GM23338 (cell line): Measurements from ENCODE around the gene RBM8A.

Experiments
- CREB1 ChIP-seq: fragments of 250-450 bp; sonication (Bioruptor Pico); IDR thresholded peaks from 2 replicates; pipeline ENCODE4 v1.5.0; 2020; ENCODE audit warnings: low read depth, mild to moderate bottlenecking, moderate library complexity
- CTCF ChIP-seq, 2 experiments: fragments of 200-600 bp in 1 of 2; sonication (generic) in 1 of 2; conservative IDR thresholded peaks; 2 replicates each; pipeline versions ENCODE4 v1.5.1 to v1.6.1; 2016 to 2017; ENCODE audit warnings: antibody characterized with exemption in 2 of 2, low read depth in 2 of 2, mild to moderate bottlenecking in 2 of 2, moderate library complexity in 1 of 2
- ETS1 ChIP-seq: IDR thresholded peaks from 2 replicates; pipeline ENCODE4 v1.6.1; 2016; ENCODE audit warnings: antibody characterized with exemption
- EZH2 ChIP-seq: fragments of 200-600 bp; sonication (generic); IDR thresholded peaks from one replicate; pipeline ENCODE4 v1.8.0; 2017; ENCODE audit warnings: antibody characterized with exemption, mild to moderate bottlenecking, low read depth; ENCODE audit not compliant: unreplicated experiment
- EZH2phosphoT487 ChIP-seq: fragments of 200-600 bp; sonication (generic); IDR thresholded peaks from one replicate; pipeline ENCODE4 v1.8.1; 2018; ENCODE audit warnings: antibody characterized with exemption; ENCODE audit not compliant: unreplicated experiment
- JUNB ChIP-seq: IDR thresholded peaks from one replicate; pipeline ENCODE4 v1.6.1; 2016; ENCODE audit warnings: antibody characterized with exemption; ENCODE audit not compliant: unreplicated experiment
- NANOG ChIP-seq: IDR thresholded peaks from 2 replicates; pipeline ENCODE4 v1.6.1; 2016; ENCODE audit warnings: antibody characterized with exemption, borderline replicate concordance
- POLR2AphosphoS5 ChIP-seq: IDR thresholded peaks from 2 replicates; pipeline ENCODE4 v1.6.1; 2016; ENCODE audit warnings: antibody characterized with exemption, low read depth
- REST ChIP-seq: IDR thresholded peaks from one replicate; pipeline ENCODE4 v1.6.1; 2018; ENCODE audit warnings: antibody characterized with exemption; ENCODE audit not compliant: unreplicated experiment
- STAT1 ChIP-seq: IDR thresholded peaks from one replicate; pipeline ENCODE4 v1.6.1; 2016; ENCODE audit warnings: antibody characterized with exemption; ENCODE audit not compliant: unreplicated experiment
- ZNF114 ChIP-seq: fragments of 250-450 bp; sonication (Bioruptor Pico); IDR thresholded peaks from 2 replicates; pipeline ENCODE4 v1.5.0; 2020; ENCODE audit warnings: mild to moderate bottlenecking, moderate library complexity
- ZNF331 ChIP-seq: fragments of 250-450 bp; sonication (Bioruptor Pico); IDR thresholded peaks from 2 replicates; pipeline ENCODE4 v1.5.0; 2020; ENCODE audit warnings: low read depth, mild to moderate bottlenecking, moderate library complexity
- ZNF462 ChIP-seq: fragments of 250-450 bp; sonication (Bioruptor Pico); IDR thresholded peaks from 2 replicates; pipeline ENCODE4 v1.5.0; 2020; ENCODE audit warnings: mild to moderate bottlenecking, moderate library complexity

DNA sequence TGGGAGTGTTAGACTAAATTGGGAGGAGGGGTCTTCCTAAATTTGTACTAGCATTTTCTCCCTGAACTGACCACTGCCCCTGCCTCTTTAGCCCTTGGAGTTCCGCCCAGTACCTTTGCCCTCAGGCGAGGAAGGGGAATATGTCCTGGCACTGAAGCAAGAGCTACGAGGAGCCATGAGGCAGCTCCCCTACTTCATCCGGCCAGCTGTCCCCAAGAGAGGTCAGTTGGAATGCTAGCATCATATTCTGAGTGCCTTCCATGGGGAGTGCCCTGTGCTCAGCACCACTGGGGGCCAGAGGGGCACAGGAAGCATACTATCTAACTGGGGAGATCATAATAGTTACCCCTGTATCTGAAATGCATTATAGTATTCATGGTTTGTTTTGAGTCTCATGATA, 47.9 kb upstream of the RBM8A start:
- no peak for TF ChIP-seq CTCF (conservative IDR thresholded peaks at IDR 0.05; ENCODE audit: low read depth in 2 of 2)
- TF ChIP-seq POLR2AphosphoS5, result no peak
- no peak for TF ChIP-seq CREB1 (CRISPR knock-in tag)
- TF ChIP-seq EZH2, result no peak
- no peak for TF ChIP-seq REST
- no peak for TF ChIP-seq NANOG
- no peak for TF ChIP-seq EZH2phosphoT487
- TF ChIP-seq ZNF331, result no peak
- TF ChIP-seq ETS1, result no peak
- TF ChIP-seq JUNB, result no peak
- TF ChIP-seq STAT1, result no peak
- TF ChIP-seq ZNF114 (CRISPR knock-in tag), result no peak
- TF ChIP-seq ZNF462 (CRISPR knock-in tag), result no peak
